Esophagus mucosa (tissue), 1 donor: ENCODE results near the gene PPP1R12A. TPM values are rescaled to one million over a fixed set of nuclear protein-coding genes. Genes with fewer than 3 reads are reported as not detected.
A peak's percentile ranks its signal among the peaks of the same experiment; 100 is the strongest.
"Not testable (repeated sequence)": the region's sequence is repeated elsewhere in the genome, so short reads cannot be mapped to it uniquely, and the experiment has no call there.

Experiments used
- ATAC-seq: fragments of 200-7000 bp; cut with Tn5 transposase; one replicate; pipeline ENCODE4 v1.9.1; 2020
- total RNA-seq: library from RNA; stranded (reverse); gene quantifications from one replicate; pipeline ENCODE4 v1.2.4, GENCODE V29; 2023
- donor health status: DM: yes; HTN: yes; CAD: no.

The PPP1R12A gene
- total RNA-seq: 42.3 TPM

DNA sequence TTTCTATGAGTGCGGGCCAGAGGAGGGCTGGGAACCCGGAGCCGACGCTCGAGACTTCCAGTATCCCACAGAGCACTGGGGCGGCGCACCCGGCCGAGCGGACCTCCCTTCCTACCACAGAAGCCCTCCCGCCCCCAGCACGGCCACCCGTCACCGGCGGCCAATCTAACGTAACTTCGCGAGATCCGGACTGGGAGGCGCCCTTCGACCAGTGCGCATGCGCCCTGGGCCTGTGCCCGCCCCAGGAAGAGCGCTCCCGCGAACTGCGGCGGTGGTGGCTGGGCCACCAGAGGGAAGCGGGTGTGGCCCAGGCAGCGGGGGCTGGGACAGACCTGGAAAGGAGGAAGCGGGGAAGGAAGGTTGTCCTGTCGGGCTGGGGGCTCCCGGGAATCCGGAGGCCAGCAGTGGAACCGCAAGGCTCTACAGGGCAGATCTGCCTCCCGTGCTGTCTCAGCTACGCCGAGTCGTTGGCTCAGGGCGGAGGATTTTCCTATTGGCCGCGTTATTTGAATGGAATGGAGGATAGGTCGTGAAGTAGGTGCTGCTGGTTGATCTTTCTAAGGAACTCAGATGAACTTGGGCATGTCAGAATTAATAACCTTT is at the start of gene PPP1R12A:
Gene PPP1R12A, minus strand, starts transcription at position 77 of the 603 bp plus-strand sequence. CDS start 166 bp downstream, outside the sequence.
- peak; percentile 98 for ATAC-seq

DNA sequence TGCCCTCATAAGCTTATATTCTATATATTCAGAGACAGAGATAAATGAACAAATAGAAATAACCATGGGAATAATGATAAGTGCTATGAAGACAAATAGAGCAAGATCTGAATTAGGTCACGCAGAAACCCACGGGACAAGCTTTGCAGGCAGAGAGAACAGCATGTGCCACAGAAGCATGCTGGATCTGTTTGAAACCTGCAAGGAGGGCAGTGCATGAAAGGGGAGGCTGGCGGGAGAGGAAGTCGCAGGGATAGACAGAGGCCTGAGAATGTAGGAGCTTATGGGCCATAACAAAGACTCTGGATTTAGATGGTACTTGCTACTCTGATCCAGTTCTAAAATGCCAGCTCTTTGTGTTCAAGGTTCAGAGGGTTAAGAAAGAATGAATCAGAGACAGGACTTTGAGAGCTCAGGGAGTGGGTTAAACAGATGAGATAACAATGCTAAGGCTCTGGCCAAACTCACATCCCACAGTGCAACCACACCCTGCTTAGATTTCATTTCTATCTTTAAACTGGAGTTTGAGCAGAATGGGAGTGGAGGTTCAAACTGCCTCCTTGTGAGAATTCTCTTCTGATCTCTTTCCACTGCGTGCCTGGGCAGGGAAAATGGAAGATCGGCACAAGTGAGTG is 49.2 kb upstream of the PPP1R12A start:
- ATAC-seq: no peak

DNA sequence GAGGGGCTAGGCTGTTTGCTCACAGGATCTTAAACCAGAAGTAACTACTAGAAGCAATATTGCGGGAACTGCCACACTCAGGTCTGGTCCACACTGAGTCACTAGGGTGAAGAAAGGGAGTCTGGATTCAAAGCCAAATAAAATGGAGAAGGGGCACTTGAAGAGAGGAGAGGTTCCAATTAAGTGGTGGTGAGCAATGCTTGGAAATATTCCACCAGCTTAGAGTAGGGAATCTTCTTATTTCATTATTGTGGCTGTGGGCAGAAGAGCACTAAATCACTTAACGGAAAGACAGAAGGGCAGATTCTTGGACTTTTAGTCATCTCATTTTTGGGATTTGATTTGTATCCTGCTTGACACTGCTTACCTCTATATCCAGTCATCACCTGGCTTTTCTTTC is 48.6 kb upstream of the PPP1R12A start:
- no peak for ATAC-seq

DNA sequence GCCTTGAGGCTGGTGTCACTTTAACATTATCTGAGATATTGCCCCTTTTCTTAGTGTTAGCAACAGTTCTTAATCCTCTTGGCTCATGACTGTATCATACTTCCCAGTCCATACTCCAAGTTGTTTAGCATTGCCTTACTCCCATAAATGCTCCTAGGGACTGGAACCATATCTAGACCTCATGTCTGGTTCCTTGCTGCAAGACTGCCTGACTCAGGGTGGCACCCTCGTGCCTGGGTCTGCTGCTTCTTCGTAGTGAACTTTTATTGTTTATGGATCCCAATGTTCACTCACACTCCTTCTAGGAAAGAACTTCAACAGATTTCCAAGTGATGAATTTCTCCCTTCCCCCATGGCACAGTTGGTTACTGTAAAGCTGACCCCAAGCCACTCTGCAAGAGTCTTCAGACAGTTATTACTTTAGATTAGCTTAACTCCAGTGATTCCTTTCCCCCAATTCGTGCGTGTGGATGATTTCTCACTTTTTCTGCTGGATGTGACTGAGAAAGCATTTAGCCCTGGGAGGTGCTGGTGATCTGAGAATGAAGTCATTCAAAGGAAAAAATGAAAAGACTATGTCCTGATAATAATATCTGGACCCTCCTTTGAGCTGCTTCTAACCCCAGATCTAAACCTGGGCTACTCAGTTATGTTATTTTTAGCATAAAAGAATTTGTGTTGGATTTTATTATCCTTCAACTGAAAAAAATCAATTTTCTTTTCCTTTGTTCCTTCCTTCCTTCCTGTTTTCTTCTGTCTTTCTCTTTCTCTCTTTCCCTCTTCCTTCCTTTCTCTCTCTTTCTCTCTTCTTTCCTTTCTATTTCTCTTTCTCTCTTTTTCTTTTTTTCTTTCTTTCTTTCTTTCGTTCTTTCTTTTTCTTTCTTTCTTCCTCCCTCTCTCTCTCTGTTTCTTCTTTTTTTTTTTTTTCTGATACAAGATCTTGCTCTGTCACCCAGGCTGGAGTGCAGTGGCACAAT is 47.5 kb upstream of the PPP1R12A start:
- no peak for ATAC-seq

DNA sequence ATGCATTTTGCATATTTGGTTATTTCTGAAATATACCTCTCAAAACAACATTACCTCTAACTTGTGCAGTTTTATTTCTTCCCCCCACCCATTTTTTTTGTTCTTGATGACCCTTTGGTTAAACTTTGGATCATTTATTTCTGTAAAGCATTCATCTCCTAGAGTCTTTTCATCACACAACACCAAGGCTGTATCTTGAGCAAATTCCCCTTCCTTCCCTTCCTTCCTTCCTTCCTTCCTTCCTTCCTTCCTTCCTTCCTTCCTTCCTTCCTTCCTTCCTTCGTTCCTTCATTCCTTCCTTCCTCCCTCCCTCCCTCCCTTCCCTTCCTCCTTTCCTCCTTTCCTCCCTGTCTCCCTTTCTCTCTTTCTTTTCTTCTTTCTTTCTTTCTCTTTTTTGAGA is 43.8 kb upstream of the PPP1R12A start:
- ATAC-seq: no peak

DNA sequence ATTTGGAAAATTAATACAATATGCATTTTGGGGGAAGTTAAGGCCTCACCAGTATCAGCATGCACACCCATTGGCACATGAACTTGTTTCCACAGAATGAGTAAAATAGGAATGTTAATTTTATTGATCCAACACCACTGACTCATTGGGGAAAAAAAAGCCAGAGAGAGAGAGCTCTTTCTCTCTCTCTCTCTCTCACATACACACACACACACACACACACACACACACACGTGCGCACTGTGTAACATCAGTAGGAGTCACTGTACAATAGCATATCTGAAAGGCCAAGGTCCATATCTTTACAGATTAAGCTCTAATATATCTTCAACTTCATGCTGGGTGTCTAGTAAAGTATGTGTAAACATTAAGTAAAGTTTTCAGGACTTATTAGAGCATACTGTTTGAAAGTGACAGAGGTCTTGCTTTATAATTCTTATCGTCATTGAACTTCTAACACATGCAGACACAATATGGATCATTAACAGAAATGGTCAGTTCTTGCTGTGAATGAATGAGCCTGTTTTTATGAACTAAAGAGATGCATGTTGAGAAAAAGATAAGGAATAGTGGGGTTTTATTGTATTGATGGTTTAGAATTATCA is 43.1 kb upstream of the PPP1R12A start:
- not testable (repeated sequence) for ATAC-seq

DNA sequence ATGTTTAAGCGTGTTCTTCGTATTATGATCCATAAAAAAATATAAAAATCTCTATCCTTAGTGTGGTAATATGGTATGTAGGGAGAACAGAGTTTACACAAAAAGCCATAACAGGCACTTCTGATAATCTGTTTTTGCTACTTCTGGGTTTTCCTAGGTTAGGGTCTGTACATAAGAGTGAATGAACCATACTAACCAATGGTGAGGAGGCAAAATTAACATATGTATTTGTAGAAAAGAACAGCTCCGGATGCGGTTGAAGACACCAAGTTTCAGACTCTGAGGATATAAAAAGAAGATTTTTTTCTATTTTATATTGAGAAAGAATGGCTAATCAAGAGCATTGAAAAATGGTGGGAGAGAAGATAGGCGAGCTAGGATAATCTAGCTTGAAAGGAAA is 40.2 kb upstream of the PPP1R12A start:
- ATAC-seq: no peak

DNA sequence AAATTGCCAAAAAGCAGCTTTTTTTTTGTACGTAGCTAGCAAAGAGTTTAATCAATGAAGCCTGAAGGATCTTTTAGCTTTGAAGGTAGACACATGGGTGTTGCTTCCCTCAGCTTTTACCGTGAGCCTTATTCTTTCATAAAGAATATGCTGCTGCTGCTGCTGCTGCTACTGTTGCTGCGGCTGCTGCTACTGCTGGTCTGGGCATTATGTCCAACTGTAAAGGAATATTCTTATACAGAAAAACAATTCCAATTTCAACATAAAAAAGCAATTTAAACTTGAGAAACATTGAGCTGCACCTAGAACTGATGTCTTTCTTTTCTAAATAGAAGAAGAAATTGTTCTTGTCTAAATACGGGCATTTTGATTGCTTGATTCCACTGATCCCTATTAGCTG is 38.9 kb upstream of the PPP1R12A start:
- ATAC-seq: no peak

DNA sequence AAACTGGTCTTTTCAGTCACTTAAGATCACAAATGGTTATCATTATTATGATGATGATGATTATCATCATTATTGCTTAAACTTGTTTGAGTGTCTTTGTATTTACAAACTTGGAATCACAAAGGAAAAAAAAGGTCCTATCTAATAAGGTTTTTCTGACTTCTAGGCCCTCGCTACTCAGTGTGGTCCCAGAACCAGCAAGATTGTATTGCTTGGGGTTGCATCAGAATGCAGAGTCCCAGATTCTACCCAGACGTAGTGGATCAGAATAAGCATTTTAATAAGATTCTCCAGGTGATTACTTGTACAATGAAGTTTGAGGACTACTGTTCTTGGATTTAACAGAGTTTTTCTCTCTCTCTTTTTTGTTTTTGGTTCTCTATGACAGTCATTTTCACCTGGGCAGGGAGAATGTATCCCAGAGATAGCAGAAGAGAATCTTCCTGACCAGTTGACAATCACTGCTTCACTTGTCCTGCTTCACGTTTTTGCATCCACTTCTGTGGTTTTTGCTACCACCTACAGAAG is 29.3 kb upstream of the PPP1R12A start:
- ATAC-seq: no peak

DNA sequence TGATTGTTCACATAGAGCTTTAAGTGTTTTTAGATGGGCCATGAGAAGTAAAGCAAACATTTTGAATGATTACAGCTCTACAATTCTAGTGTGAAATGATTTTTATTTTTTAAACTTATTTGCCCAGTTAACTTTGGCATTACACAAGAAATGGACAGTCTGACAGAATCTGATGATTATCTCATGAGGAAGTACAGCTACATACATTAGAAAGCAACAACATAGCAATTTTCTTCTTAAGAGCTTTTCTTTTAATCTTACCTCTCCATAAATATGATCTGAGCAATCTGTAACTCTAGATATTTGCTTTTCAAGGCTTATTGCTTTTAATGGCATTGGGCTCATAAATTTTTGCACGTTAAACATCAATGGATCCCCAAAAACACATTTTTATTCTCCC is 26.5 kb upstream of the PPP1R12A start:
- no peak for ATAC-seq

DNA sequence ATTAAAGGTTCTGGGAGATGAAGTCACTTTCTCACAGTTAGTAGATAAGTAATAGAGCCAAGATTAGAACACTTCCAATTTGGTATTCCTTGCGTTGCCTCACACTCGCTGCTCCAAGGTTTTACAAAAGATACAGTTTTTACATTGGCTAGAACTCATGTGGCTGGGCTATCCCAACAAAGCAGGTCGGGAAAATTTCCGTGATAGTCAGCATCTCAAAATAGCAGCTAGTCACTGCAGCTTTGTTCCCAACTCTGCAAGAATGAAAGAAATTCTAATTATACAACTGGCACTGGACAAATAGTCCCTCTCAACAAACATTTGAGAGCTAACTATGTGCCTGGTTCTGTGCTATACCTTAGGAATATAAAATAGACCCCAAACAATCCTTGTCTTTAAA is 24.6 kb upstream of the PPP1R12A start:
- no peak for ATAC-seq

DNA sequence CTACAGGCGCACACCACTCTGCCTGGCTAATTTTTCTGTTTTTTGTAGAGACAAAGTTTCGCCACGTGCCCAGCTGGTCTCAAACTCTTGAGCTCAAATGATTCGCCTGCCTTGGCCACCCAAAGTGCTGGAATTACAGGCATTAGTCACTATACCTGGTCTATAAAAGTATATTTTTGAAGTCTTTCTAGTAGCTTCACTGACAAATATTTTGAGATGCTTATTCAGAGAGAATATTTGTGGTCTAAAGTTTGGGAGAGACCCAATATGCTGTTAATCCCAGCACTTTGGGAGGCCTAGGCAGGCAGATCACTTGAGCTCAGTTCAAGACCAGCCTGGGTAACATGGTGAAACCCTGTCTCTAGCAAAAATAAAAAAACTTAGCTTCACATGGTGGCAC is 22.0 kb upstream of the PPP1R12A start:
- ATAC-seq: no peak

DNA sequence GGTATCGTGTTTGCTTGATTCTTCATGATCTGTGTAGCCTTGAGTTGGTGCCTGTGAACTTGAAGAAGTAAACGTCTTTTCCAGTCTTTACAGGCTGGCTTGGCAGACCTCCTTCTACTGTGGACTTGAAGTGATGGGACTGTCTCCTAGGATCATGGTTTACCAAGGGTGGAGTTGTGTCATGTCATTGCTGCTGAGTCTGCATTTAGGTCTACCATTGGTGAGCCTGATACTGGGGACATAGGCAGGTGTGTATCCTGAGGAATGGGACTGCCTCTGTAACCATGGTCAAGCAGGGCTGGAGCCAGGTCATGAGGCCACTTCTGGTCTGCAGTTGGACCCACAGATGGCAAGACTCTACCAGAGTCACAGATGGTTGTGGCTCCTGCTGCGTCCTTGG is 20.7 kb upstream of the PPP1R12A start:
- no peak for ATAC-seq

DNA sequence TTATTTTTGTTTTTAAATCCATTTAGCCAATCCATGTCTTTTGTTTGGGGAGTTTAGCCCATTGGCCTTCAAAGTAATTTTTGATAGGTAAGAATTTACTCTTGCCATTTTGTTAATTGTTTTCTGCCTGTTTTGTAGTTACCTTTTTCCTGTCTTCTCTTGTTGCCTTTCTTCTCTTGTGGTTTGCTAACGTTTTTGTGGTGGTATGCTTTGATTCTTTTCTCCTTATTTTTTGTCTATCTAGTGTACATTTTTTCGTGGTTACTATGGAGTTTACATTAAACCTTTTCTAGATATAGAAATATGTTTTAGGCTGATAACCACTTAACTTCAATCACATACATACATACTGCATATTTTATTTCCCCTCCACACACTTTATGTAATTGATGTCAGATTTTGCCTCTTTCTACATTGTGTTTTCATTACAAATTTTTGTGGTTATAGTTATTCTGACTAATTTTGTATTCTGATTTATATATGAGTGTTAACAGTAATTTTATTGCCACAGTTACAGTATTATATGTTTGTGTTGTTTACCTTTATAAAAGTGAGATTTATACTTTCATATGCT is 19.2 kb upstream of the PPP1R12A start:
- ATAC-seq: no peak

DNA sequence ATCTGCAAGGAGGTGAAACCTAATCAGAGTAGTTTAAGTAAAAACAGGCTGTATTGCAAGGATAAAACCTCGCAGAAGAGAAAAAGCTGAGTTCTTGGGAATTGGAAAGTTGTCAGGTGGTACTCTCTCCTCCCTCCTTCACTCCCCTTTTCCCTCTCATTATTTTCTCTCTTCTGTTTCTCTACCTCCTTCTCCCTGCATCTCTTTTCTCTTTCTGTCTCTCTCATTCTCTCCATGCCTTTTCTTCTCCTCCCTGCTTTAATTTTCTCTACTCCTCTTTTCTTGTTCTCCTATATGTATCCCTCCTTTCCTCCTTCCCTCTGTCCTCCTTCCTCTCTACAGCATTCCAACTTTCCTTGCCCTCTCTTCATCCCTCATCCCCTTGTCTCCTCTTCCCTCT is 14.2 kb upstream of the PPP1R12A start:
- ATAC-seq: no peak

DNA sequence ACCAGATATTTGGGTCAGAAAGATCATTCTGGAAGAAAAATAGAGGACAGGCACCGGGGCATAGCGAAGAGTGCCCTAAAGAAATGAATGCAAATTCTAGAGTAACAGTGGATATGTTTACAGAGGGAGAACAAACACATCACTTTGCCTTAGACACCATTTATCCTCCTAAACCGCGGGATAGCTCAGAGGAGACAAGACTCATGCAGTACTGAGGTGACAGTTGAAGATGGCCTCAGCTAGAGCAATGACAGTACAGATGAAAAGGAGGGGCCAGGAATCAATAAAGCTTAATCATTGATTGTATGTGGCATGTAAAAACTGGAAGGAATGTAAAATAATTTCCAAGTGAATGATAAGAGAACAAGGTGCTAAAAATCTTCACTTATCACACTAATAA is 10.5 kb upstream of the PPP1R12A start:
- no peak for ATAC-seq

DNA sequence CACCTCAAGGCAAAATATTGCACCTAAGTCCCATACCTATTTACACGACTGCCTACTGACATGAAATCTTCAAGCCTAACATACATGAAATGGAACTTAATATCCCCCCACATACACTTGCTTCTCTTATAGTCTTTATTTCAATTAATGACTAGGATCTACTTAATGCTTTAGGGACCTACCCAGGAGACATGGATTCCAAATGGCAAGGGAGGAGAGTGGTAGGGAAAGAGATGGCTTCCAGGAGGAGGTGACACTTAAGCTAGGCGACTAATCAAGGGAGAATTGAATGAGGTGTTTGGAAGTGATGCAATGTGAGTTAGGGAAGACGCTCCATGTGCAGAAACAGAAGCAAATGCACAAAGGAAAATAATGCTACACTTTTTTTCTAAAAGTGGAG is 9.7 kb upstream of the PPP1R12A start:
- ATAC-seq: no peak

DNA sequence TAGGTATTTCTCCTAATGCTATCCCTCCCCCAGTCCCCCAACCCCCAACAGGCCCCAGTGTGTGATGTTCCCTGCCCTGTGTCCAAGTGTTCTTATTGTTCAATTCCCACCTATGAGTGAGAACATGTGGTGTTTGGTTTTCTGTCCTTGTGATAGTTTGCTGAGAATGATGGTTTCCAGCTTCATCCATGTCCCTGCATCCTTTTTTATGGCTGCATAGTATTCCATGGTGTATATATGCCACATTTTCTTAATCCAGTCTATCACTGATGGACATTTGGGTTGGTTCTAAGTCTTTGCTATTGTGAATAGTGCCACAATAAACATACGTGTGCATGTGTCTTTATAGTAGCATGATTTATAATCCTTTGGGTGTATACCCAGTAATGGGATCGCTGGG is 7.9 kb upstream of the PPP1R12A start:
- not testable (repeated sequence) for ATAC-seq

DNA sequence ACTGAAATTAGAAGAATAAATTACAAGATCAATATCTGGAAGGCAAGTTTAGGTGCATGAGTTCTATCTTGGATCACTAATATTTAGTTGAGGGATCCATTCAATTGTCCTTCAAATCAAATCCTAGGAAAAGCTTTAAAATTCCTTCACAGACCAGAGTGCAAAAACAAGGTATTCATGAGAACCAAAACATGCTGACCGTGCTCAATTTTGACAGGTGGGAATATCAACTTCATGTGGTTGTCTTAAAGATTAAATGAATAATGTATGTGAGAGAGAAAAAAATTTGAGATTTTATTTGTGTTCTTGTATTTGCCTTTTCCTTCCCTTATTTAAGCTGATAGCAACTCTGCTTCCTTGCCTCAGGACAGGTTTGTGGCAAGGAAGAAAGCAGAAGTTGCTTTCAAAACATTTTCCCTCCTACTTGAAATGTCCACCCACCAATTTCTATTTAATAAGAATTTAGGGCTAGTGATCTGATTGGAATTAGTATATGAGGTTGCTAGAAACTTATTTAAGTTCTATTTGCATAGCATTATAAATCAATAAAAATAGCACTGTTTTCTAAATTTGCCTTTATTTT is 4.9 kb upstream of the PPP1R12A start:
- no peak for ATAC-seq

DNA sequence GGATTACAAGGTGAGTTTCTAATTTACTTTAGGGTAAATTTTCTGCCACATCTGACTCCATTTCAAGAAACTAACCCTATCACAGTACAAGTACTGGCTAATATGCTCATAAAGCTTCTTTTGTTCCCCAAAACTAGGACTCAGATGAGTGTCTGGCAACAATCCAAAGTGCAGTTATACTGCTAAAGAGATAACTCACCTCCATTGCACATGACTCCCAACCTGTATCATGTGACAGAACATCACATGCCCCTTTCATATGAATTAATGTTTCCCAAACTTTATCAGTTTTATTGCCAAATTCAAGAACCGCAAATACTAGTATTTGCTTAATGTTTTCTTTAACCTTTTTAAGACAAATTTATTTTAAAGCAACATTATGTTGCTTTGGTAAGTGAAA is 3.9 kb upstream of the PPP1R12A start:
- no peak for ATAC-seq

DNA sequence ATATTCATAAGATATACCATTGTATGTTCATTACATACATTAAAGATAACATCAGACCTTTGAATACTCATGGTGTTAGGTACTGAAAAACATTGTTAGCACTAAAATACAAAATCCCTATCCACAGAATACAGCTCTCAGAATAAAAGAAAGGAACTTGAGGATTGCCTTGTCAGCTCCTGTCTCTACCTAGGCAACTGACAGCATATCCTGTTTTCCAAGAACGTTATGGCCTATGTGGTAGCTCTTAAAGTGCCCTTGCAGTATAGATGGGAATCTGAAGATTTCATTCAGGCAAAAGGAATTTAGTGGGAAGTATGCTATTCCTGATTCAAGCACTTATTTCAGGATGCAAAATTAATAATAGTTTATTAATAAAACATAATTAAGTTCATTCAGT is 1.8 kb upstream of the PPP1R12A start:
- ATAC-seq: no peak
